KMS-11 (cell line): ENCODE data around the gene CYB5A.

Source experiments
- H2AFZ ChIP-seq: fragments of 200-600 bp; sonication (generic); 2 replicates; pipeline ENCODE4 v1.6.1; 2016; ENCODE audit warnings: antibody characterized with exemption, mixed run types, low read depth
- H3K27ac ChIP-seq: fragments of 200-600 bp; sonication (generic); 2 replicates; pipeline ENCODE4 v1.6.1; 2016; ENCODE audit warnings: mild to moderate bottlenecking, mixed run types
- H3K27me3 ChIP-seq: fragments of 200-600 bp; sonication (generic); 2 replicates; pipeline ENCODE4 v1.6.1; 2017; ENCODE audit warnings: mild to moderate bottlenecking, low read depth, mixed run types, moderate library complexity; ENCODE audit not compliant: insufficient read depth
- H3K36me3 ChIP-seq: fragments of 200-600 bp; sonication (generic); 2 replicates; pipeline ENCODE4 v1.6.1; 2017; ENCODE audit warnings: mild to moderate bottlenecking, mixed run types; ENCODE audit not compliant: insufficient read depth
- H3K4me1 ChIP-seq: fragments of 200-600 bp; sonication (generic); 2 replicates; pipeline ENCODE4 v1.6.1; 2016; ENCODE audit warnings: mild to moderate bottlenecking, low read depth, mixed run types; ENCODE audit not compliant: poor library complexity, severe bottlenecking
- H3K4me2 ChIP-seq: fragments of 200-600 bp; sonication (generic); 2 replicates; pipeline ENCODE4 v1.7.0; 2016; ENCODE audit warnings: mild to moderate bottlenecking, mixed run types
- H3K4me3 ChIP-seq: fragments of 200-600 bp; sonication (generic); IDR thresholded peaks from 2 replicates; pipeline ENCODE4 v1.6.1; 2017; ENCODE audit warnings: low read depth, low read length, mixed read lengths; ENCODE audit not compliant: insufficient read depth
- H3K79me2 ChIP-seq: fragments of 200-600 bp; sonication (generic); 2 replicates; pipeline ENCODE4 v1.6.1; 2016; ENCODE audit warnings: low read depth, mixed run types; ENCODE audit not compliant: insufficient read depth
- H3K9ac ChIP-seq: fragments of 200-600 bp; sonication (generic); 2 replicates; pipeline ENCODE4 v1.6.1; 2016; ENCODE audit warnings: mild to moderate bottlenecking, mixed run types
- H4K20me1 ChIP-seq: fragments of 200-600 bp; sonication (generic); 2 replicates; pipeline ENCODE4 v1.6.1; 2016; ENCODE audit warnings: mild to moderate bottlenecking, mixed run types; ENCODE audit not compliant: insufficient read depth
- TF ChIP-seq, protein P1 (sequence below): fragments of 200-600 bp; sonication (generic); conservative IDR thresholded peaks from 2 replicates; pipeline ENCODE4 v1.6.1; 2017; ENCODE audit warnings: low read depth, mild to moderate bottlenecking, antibody characterized with exemption, low read length, moderate library complexity, mixed read lengths

Gene CYB5A

DNA sequence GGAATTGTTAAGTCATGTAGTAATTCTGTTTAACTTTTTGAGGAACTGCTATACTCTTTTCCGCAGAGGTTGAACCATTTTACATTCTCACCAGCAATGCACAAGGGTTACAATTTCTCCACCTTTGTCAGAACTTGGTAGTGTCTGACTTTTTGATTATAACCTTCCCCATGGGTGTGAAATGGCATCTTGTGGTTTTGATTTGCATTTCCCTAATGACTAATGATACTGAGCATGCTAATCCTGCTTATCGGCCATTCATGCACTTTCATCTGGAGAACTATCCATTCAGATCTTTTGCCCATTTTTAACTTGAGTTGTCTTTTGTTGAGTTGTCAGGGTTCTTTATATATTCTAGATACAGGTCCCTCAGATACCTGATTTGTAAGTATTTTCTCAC lies 47.2 kb downstream of the CYB5A start:
- Histone ChIP-seq H3K9ac (no peak overlapping the region), H3K36me3 (no peaks in the 10 kb centered on the region), H2AFZ (no peak overlapping the region), H3K27me3 (no peaks in the 10 kb centered on the region), H3K27ac (no peak overlapping the region), H3K4me1 (no peaks in the 10 kb centered on the region), H3K79me2 (no peaks in the 10 kb centered on the region), H4K20me1 (no peaks in the 10 kb centered on the region), H3K4me3 (no peak overlapping the region), H3K4me2 (no peak overlapping the region)
- TF ChIP-seq, protein P1, sequence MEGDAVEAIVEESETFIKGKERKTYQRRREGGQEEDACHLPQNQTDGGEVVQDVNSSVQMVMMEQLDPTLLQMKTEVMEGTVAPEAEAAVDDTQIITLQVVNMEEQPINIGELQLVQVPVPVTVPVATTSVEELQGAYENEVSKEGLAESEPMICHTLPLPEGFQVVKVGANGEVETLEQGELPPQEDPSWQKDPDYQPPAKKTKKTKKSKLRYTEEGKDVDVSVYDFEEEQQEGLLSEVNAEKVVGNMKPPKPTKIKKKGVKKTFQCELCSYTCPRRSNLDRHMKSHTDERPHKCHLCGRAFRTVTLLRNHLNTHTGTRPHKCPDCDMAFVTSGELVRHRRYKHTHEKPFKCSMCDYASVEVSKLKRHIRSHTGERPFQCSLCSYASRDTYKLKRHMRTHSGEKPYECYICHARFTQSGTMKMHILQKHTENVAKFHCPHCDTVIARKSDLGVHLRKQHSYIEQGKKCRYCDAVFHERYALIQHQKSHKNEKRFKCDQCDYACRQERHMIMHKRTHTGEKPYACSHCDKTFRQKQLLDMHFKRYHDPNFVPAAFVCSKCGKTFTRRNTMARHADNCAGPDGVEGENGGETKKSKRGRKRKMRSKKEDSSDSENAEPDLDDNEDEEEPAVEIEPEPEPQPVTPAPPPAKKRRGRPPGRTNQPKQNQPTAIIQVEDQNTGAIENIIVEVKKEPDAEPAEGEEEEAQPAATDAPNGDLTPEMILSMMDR, result no peak

DNA sequence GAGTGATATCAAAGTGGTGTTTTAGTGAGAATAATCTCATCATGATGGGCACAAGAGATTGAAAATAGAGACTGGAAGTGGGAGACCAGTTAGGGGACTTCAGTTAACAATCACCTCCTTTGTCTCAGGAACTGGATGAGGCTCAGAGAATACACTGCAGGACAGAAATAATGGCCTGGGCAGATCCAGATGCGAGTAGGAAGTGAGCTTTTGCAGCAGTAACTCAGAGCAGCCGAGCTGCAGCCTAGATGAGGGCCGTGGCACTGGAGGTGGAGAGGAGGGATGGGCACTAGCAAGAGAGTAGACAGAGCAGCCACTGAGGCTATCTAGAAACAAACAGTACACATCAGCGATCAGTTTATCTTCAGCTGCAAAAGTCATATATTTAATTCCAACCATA lies 48.6 kb downstream of the CYB5A start:
- no peak overlapping the region for H2AFZ ChIP-seq
- no peaks in the 10 kb centered on the region for H4K20me1 ChIP-seq
- H3K27me3 ChIP-seq, result no peaks in the 10 kb centered on the region
- H3K9ac ChIP-seq, result no peak overlapping the region
- no peaks in the 10 kb centered on the region for H3K36me3 ChIP-seq
- H3K4me2 ChIP-seq, result no peak overlapping the region
- H3K4me3 ChIP-seq, result no peak overlapping the region
- TF ChIP-seq, protein P1, result no peak
- H3K27ac ChIP-seq, result no peak overlapping the region
- no peaks in the 10 kb centered on the region for H3K79me2 ChIP-seq
- H3K4me1 ChIP-seq, result no peaks in the 10 kb centered on the region

DNA sequence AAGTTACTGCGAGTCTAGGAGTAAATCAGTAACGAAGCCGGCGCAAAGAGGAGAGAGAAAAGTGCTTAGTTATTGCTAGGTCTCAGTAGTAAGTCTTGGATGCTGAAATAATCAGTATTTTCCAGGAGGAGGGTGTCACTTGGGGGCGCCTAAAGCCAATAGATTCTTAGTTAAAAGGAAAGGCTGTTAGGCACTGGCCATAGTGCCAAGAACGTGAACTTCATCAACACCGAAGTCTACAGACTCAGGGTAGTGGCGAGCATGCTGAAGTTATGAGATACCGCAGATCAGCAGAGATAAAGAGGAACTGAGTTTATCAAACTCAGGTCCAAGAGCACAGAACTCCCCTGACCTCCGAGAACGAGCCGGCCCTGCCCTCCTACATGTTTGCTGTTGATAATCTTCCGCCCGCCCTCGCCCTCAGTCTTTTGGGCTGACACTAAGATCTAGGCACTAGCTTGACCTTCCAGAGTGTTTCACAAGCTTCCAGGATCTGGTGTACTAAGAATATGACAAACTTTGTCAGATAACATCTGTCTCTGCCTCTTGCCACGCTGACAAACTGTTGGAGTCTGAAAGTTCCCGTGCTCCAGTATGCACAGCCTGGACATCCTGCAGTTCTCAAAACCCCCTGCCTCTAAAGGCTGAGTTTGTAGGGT lies 49.2 kb downstream of the CYB5A start:
- no peak overlapping the region for H3K4me2 ChIP-seq
- H3K27me3 ChIP-seq, result no peaks in the 10 kb centered on the region
- H2AFZ ChIP-seq, result no peak overlapping the region
- H3K4me3 ChIP-seq, result no peak overlapping the region
- H3K9ac ChIP-seq, result no peak overlapping the region
- no peak overlapping the region for H3K27ac ChIP-seq
- H4K20me1 ChIP-seq, result no peaks in the 10 kb centered on the region
- no peaks in the 10 kb centered on the region for H3K4me1 ChIP-seq
- no peaks in the 10 kb centered on the region for H3K79me2 ChIP-seq
- no peaks in the 10 kb centered on the region for H3K36me3 ChIP-seq
- TF ChIP-seq, protein P1, result no peak

DNA sequence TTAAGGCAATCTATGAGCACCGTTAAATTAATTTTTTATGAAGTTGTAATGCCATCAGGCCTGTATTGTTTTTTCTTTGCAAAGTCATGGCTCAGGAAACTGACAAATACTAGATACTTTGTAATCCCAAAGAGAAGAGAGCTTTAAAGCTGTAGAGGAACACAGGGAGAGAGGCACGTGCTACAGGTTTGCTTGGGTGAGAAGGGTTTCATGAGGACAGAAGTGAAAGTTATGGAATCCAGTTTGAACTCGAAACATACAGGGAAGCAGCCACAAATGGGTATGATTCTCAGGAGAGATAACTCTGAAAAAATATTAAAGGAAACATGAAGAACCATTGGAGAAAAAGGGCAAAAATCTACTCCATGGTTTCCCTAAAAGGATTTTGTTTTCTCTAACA lies 49.8 kb downstream of the CYB5A start:
- H4K20me1 ChIP-seq, result no peaks in the 10 kb centered on the region
- H3K4me2 ChIP-seq, result no peak overlapping the region
- no peaks in the 10 kb centered on the region for H3K27me3 ChIP-seq
- no peaks in the 10 kb centered on the region for H3K36me3 ChIP-seq
- H2AFZ ChIP-seq, result no peak overlapping the region
- H3K27ac ChIP-seq, result no peak overlapping the region
- no peak overlapping the region for H3K9ac ChIP-seq
- TF ChIP-seq, protein P1, result no peak
- no peak overlapping the region for H3K4me3 ChIP-seq
- H3K4me1 ChIP-seq, result no peaks in the 10 kb centered on the region
- H3K79me2 ChIP-seq, result no peaks in the 10 kb centered on the region
